SK-N-SH (cell line): Measurements from ENCODE around the gene RNFT2.

Source experiments
- EZH2phosphoT487 ChIP-seq: fragments of 200-600 bp; sonication (generic); IDR thresholded peaks from 2 replicates; pipeline ENCODE4 v1.6.1; 2017; ENCODE audit warnings: low read depth, mixed run types, mild to moderate bottlenecking, antibody characterized with exemption, moderate library complexity, borderline replicate concordance
- MAX ChIP-seq: IDR thresholded peaks from 2 replicates; pipeline ENCODE4 v1.4.0; 2012; ENCODE audit warnings: low read depth
- RXRA ChIP-seq: IDR thresholded peaks from 2 replicates; pipeline ENCODE4 v1.4.0; 2012; ENCODE audit warnings: low read depth, mild to moderate bottlenecking, borderline replicate concordance
- SIN3A ChIP-seq: IDR thresholded peaks from 2 replicates; pipeline ENCODE4 v1.6.1; 2012; ENCODE audit warnings: low read depth, mild to moderate bottlenecking, low read length, moderate library complexity, borderline replicate concordance
- TF ChIP-seq, protein P1 (sequence below): fragments of 200-600 bp; sonication (generic); IDR thresholded peaks from 2 replicates; pipeline ENCODE4 v1.6.1; 2017; ENCODE audit warnings: antibody characterized with exemption, mild to moderate bottlenecking, moderate library complexity
- TF ChIP-seq, protein P2 (sequence below): IDR thresholded peaks from 2 replicates; pipeline ENCODE4 v1.6.1; 2012; ENCODE audit warnings: mild to moderate bottlenecking, low read depth, low read length, moderate library complexity

GRCh38 chr12:116860263-116860662 lies 122.1 kb downstream of the RNFT2 start:
- TF ChIP-seq, protein P1, sequence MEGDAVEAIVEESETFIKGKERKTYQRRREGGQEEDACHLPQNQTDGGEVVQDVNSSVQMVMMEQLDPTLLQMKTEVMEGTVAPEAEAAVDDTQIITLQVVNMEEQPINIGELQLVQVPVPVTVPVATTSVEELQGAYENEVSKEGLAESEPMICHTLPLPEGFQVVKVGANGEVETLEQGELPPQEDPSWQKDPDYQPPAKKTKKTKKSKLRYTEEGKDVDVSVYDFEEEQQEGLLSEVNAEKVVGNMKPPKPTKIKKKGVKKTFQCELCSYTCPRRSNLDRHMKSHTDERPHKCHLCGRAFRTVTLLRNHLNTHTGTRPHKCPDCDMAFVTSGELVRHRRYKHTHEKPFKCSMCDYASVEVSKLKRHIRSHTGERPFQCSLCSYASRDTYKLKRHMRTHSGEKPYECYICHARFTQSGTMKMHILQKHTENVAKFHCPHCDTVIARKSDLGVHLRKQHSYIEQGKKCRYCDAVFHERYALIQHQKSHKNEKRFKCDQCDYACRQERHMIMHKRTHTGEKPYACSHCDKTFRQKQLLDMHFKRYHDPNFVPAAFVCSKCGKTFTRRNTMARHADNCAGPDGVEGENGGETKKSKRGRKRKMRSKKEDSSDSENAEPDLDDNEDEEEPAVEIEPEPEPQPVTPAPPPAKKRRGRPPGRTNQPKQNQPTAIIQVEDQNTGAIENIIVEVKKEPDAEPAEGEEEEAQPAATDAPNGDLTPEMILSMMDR: no peak
- TF ChIP-seq SIN3A (no peak), RXRA (no peak), EZH2phosphoT487 (no peak), MAX (no peak)
- TF ChIP-seq, protein P2, sequence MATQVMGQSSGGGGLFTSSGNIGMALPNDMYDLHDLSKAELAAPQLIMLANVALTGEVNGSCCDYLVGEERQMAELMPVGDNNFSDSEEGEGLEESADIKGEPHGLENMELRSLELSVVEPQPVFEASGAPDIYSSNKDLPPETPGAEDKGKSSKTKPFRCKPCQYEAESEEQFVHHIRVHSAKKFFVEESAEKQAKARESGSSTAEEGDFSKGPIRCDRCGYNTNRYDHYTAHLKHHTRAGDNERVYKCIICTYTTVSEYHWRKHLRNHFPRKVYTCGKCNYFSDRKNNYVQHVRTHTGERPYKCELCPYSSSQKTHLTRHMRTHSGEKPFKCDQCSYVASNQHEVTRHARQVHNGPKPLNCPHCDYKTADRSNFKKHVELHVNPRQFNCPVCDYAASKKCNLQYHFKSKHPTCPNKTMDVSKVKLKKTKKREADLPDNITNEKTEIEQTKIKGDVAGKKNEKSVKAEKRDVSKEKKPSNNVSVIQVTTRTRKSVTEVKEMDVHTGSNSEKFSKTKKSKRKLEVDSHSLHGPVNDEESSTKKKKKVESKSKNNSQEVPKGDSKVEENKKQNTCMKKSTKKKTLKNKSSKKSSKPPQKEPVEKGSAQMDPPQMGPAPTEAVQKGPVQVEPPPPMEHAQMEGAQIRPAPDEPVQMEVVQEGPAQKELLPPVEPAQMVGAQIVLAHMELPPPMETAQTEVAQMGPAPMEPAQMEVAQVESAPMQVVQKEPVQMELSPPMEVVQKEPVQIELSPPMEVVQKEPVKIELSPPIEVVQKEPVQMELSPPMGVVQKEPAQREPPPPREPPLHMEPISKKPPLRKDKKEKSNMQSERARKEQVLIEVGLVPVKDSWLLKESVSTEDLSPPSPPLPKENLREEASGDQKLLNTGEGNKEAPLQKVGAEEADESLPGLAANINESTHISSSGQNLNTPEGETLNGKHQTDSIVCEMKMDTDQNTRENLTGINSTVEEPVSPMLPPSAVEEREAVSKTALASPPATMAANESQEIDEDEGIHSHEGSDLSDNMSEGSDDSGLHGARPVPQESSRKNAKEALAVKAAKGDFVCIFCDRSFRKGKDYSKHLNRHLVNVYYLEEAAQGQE: no peak
